Neuron (in vitro differentiated cells): ENCODE results near the gene SNX19.
"Not testable (repeated sequence)": the region's sequence is repeated elsewhere in the genome, so short reads cannot be mapped to it uniquely, and the experiment has no call there.

Source experiments
- H2AFZ ChIP-seq: one replicate; pipeline ENCODE4 v1.6.1; 2013; ENCODE audit warnings: low read depth, mild to moderate bottlenecking, inconsistent platforms, low read length, moderate library complexity
- H3K27me3 ChIP-seq: one replicate; pipeline ENCODE4 v1.6.1; 2013; ENCODE audit warnings: low read length; ENCODE audit not compliant: insufficient read depth
- H3K36me3 ChIP-seq: one replicate; pipeline ENCODE4 v1.6.1; 2013; ENCODE audit warnings: low read length; ENCODE audit not compliant: insufficient read depth
- H3K4me1 ChIP-seq: one replicate; pipeline ENCODE4 v1.6.1; 2013; ENCODE audit warnings: low read length; ENCODE audit not compliant: insufficient read depth
- H3K4me3 ChIP-seq: 2 replicates; pipeline ENCODE4 v1.5.1; 2013; ENCODE audit warnings: mild to moderate bottlenecking, low read length, moderate library complexity
- H3K9me3 ChIP-seq: one replicate; pipeline ENCODE4 v1.6.1; 2013; ENCODE audit warnings: low read length

SNX19 gene

GRCh38 chr11:130861902-130862860, 54.1 kb downstream of the SNX19 start:
- H2AFZ ChIP-seq = no peak overlapping the region
- no peak overlapping the region for H3K4me3 ChIP-seq

DNA sequence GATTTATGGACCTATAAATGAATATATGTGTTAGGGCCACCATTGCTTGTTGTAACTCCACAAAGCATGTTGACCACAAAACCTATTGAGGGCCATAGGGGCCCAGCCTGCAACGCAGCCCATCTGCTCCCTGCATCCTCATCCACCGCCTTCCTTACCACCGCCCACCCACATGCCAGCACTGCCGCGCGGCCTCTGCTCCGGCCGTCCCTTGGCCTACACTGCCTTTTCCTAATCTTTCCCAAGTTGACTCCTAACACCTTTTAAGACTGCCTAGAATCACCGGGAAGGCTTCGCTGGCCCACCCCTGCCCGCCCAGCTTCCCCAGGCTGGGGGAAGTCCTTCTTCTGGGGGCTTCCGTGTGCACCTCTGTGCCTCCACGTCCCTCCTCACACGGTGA, 55.0 kb downstream of the SNX19 start:
- no peaks in the 10 kb centered on the region for H3K4me1 ChIP-seq
- no peaks in the 10 kb centered on the region for H3K36me3 ChIP-seq
- no peaks in the 10 kb centered on the region for H3K9me3 ChIP-seq
- no peak overlapping the region for H3K4me3 ChIP-seq
- H3K27me3 ChIP-seq = no peaks in the 10 kb centered on the region
- H2AFZ ChIP-seq = no peak overlapping the region

More at GRCh38 chr11:130861902-130862860, 54.1 kb downstream of the SNX19 start:
- Histone ChIP-seq H3K4me1 (no peaks in the 10 kb centered on the region), H3K36me3 (no peaks in the 10 kb centered on the region), H3K27me3 (no peaks in the 10 kb centered on the region), H3K9me3 (no peaks in the 10 kb centered on the region)

- Histone ChIP-seq H3K27me3 (no peaks in the 10 kb centered on the region), H3K4me3 (no peak overlapping the region), H3K36me3 (no peaks in the 10 kb centered on the region), H2AFZ (no peak overlapping the region), H3K4me1 (no peaks in the 10 kb centered on the region), H3K9me3 (no peaks in the 10 kb centered on the region)
These were observed 56.4 kb downstream of the SNX19 start for GRCh38 chr11:130859886-130860285.

DNA sequence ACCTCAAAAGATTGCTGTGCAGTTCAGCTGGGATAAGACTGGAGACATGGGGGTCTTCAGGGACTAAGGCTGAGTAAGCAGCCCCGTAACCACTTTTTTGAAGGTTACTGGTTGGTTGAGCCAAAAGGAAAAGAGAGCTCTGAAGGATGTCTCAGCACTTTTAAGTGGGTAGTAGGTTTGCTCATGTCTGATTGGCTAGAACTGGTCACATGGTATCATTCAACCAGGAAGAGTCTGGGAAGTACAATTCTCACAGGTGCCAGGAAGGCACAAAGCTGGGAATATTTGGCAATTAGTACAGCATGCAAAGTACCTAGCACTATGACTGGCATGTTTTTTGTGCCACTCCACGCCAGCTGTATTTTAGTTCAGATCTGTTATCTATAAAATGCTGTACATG, 58.1 kb downstream of the SNX19 start:
- Histone ChIP-seq H3K4me1 (no peaks in the 10 kb centered on the region), H3K9me3 (no peaks in the 10 kb centered on the region), H3K27me3 (peaks cover 1% of the 10 kb centered on the region), H3K4me3 (no peak overlapping the region), H2AFZ (no peak overlapping the region), H3K36me3 (no peaks in the 10 kb centered on the region)

DNA sequence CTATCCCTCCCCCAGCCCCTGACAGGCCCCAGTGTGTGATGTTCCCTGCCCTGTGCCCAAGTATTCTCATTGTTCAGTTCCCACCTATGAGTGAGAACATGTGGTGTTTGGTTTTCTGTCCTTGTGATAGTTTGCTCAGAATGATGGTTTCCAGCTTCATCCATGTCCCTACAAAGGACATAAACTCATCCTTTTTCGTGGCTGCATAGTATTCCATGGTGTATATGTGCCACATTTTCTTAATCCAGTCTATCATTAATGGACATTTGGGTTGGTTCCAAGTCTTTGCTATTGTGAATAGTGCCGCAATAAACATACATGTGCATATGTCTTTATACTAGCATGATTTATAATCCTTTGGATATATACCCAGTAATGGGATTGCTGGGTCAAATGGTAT, 60.6 kb downstream of the SNX19 start:
- not testable (repeated sequence) for H2AFZ ChIP-seq, H3K4me3 ChIP-seq, H3K4me1 ChIP-seq, H3K9me3 ChIP-seq, H3K27me3 ChIP-seq, H3K36me3 ChIP-seq

DNA sequence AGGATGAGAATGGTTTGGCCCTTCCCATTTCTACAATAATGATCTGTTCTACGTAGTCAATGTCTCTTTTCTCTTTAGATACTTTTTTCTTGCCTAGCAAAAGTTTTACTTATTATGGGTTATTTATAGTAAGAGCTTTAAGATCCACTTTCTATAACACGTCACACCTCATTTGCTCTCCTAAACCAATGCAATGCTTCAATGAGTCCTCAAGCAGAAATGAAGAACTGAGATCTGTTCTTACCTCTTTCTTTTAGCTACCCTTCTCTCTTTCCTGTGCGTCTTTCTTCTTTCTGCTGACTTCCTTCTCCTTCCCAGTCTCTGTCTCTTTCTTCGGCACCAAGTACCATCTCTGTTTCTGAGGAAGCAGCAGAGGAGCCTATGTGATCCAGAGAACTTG, 61.8 kb downstream of the SNX19 start:
- no peaks in the 10 kb centered on the region for H3K4me1 ChIP-seq
- no peak overlapping the region for H2AFZ ChIP-seq
- peaks cover 4% of the 10 kb centered on the region for H3K27me3 ChIP-seq
- H3K4me3 ChIP-seq = no peak overlapping the region
- peaks cover 3% of the 10 kb centered on the region for H3K9me3 ChIP-seq
- H3K36me3 ChIP-seq = no peaks in the 10 kb centered on the region

DNA sequence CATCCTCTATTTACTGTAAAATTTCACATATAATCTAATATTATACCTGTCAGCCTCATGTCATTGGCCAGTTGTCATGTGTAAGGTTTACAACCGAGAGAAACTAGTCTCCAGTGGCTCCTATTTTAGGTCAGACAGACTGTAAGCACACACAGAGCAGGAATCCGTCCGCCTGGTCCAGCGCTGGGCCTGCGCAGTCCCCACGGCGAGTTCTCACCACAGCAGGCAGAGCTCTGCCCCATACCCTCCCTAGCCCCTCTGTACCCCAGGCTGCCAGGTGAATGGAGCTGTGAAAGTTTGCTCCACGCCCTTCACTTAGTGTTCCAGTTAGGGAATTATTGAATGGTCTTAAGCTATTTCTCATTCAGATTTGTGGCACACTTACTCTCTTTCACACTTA, 63.7 kb downstream of the SNX19 start:
- Histone ChIP-seq H3K9me3 (peaks cover 3% of the 10 kb centered on the region), H2AFZ (no peak overlapping the region), H3K4me1 (no peaks in the 10 kb centered on the region), H3K4me3 (no peak overlapping the region), H3K36me3 (no peaks in the 10 kb centered on the region), H3K27me3 (peaks cover 8% of the 10 kb centered on the region)

DNA sequence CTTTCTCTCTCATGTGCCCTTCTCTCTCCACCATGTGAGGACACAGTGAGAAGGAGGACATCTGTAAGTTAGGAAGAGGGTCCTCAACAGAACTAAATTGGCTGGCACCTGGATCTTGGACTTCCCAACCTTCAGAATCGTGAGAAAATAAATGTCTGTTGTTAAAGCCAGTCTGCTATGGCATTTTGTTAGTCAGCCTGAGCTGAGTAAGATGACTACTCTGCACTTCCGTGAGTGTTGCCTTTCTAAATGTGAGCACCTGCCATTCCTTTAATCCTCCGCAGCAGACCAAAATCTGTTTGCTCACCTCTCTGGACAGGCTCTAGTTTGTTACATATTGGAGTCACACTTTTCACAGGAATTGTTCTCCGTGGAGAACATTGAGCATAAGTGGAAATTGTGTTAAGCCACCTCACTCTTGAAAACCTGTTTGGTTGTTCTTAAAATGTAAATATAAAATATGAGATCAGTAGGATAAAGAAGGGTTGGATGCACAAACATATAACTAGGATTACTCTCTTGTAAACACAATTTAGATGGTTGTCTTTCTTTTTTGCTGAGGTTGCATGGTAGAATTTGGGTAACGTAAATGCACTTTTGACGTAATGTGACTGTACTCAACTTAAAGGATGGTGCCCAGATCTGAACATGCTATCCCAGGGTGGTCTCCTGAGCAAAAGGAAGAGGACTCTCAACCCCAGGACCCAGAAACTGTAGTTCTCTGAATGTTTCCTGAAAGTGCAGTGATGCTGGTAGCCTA, 65.9 kb downstream of the SNX19 start:
- no peak overlapping the region for H2AFZ ChIP-seq
- H3K36me3 ChIP-seq = no peaks in the 10 kb centered on the region
- H3K4me1 ChIP-seq = peaks cover 5% of the 10 kb centered on the region
- H3K4me3 ChIP-seq = no peak overlapping the region
- H3K9me3 ChIP-seq = peaks cover 3% of the 10 kb centered on the region
- peaks cover 8% of the 10 kb centered on the region for H3K27me3 ChIP-seq

DNA sequence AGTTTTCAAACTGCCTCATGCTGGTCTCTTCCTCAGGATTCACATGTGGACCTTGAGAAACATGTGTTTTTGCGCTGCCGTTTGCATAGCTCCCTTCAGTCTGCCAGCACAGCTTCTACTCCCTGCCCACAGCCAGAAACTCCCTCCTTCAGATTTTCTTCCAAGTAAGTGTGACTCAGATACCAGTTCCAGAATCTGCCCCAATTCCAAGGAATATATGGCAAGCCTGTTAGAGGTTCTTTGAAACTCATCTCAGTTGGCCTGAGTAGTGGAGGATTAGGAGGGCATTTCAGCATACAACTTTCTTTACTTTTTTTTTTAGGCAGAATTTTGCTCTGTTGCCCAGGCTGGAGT, 67.1 kb downstream of the SNX19 start:
- H3K27me3 ChIP-seq = peaks cover 8% of the 10 kb centered on the region
- H3K9me3 ChIP-seq = peaks cover 3% of the 10 kb centered on the region

GRCh38 chr11:130848361-130849214, 67.7 kb downstream of the SNX19 start:
- H3K27me3 ChIP-seq = peaks cover 8% of the 10 kb centered on the region
- H3K4me3 ChIP-seq = no peak overlapping the region
- no peak overlapping the region for H2AFZ ChIP-seq
- peaks cover 3% of the 10 kb centered on the region for H3K9me3 ChIP-seq
- peaks cover 5% of the 10 kb centered on the region for H3K4me1 ChIP-seq
- no peaks in the 10 kb centered on the region for H3K36me3 ChIP-seq

More for the DNA sequence above, 67.1 kb downstream of the SNX19 start:
- H3K4me3 ChIP-seq = no peak overlapping the region
- no peak overlapping the region for H2AFZ ChIP-seq
- H3K36me3 ChIP-seq = no peaks in the 10 kb centered on the region
- peaks cover 5% of the 10 kb centered on the region for H3K4me1 ChIP-seq

- Histone ChIP-seq H3K27me3 (peaks cover 4% of the 10 kb centered on the region), H3K4me1 (peaks cover 5% of the 10 kb centered on the region), H2AFZ (no peak overlapping the region), H3K36me3 (no peaks in the 10 kb centered on the region), H3K4me3 (no peak overlapping the region), H3K9me3 (peaks cover 3% of the 10 kb centered on the region)
These were observed 68.8 kb downstream of the SNX19 start for GRCh38 chr11:130847517-130847916.

GRCh38 chr11:130846606-130847005, 69.7 kb downstream of the SNX19 start:
- peaks cover 5% of the 10 kb centered on the region for H3K4me1 ChIP-seq
- no peaks in the 10 kb centered on the region for H3K36me3 ChIP-seq
- H3K27me3 ChIP-seq = peaks cover 4% of the 10 kb centered on the region
- H2AFZ ChIP-seq = no peak overlapping the region
- no peak overlapping the region for H3K4me3 ChIP-seq
- peaks cover 3% of the 10 kb centered on the region for H3K9me3 ChIP-seq

GRCh38 chr11:130842001-130842400, 74.3 kb downstream of the SNX19 start:
- Histone ChIP-seq H3K4me1 (peaks cover 5% of the 10 kb centered on the region), H3K36me3 (no peaks in the 10 kb centered on the region), H3K27me3 (no peaks in the 10 kb centered on the region), H3K4me3 (no peak overlapping the region), H3K9me3 (no peaks in the 10 kb centered on the region), H2AFZ (no peak overlapping the region)
